ENCODE results near the gene UMODL1.
A peak's percentile ranks its signal among the peaks of the same experiment; 100 is the strongest.
"Not testable (repeated sequence)": the region's sequence is repeated elsewhere in the genome, so short reads cannot be mapped to it uniquely, and the experiment has no call there.

UMODL1 gene

DNA sequence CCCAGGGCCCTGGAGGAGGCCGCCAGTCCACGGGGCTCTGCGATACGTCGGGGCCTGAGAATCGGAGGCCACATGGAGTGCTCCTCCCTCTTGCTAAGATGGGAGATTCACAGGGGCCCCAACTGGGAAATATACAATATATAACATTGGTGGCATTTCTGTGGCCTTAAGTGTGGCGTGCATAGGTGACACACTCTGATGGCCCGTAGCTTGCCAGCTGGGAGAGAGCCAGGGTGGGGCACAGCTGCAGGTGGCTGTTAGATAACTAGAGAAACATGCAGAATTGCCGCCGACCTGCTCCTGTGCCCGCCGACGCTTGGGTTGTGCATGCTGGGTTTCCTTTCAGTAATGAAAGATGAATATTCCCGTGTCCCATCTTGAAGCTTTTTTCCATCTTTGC lies 30.1 kb downstream of the UMODL1 start:
- no peak for DNase-seq

DNA sequence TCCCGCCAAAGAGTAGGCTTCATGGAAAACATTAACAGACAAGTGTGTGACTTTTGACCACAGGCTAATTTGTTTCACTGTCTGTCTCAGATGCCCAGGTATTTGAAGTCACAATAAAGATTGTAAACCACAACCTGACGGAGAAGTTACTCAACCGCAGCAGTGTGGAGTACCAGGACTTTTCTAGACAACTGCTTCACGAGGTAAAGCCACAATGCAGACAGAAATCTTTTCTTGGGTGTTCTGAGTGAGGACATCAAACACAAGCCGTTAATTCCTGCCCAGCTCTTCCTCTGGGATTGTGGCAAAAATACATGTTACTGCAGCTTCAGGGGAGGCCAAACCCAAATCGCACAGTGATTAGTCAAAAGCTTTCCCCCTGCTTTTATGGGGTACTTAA lies 31.0 kb downstream of the UMODL1 start:
- no peak for DNase-seq

DNA sequence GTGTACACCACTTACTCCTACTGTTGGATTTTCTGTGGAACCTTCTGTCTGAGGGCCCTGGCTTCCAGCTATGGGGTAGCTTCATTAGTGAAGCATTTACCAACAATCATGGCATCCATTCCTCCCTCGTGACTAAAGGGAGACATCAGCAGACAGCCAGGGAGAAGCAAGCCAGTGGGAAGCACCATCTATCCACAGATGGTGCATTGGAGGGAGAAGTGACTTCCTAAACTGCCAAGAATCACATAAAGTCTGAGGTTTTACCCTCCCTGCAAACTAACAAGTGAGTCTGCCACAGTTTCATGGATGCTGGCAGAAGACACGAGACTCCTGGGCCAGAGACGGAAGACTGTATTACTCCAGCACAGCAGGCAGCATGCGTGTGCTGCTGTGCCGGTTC lies 31.4 kb downstream of the UMODL1 start:
- no peak for DNase-seq

DNA sequence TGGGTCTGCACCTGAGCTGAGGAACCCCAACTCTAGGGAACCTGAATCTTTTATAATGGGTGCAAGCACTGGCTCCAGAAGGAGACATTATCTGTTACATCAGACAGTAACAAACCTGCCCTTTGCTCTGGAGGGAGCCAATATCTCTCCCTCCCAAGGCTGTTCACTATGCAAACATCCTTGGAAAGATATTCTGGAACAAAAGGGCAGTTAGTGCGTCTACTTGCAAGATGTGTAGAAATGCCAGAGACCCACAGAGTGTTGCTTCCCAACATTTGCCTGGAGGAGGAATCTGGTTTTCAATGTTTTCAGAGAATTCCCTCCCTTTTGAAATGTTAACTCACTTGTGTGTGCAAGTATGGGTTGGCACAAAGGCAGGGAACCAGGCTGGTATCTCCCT lies 31.9 kb downstream of the UMODL1 start:
- no peak for DNase-seq

DNA sequence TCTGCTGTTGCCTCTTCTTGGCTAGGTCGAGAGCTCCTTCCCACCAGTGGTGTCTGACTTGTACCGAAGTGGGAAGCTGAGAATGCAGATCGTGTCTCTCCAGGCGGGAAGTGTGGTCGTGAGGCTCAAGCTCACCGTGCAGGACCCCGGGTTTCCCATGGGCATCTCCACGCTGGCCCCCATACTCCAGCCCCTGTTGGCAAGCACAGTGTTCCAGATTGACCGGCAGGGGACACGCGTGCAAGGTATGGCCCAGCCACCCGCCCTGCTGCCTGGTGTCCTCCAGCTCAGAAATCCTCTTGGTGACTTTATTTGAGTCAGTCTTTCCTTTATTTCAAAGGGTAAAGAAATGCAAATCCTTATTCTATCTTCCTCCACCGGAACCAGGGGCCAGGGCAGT lies 32.7 kb downstream of the UMODL1 start:
- no peak for DNase-seq

DNA sequence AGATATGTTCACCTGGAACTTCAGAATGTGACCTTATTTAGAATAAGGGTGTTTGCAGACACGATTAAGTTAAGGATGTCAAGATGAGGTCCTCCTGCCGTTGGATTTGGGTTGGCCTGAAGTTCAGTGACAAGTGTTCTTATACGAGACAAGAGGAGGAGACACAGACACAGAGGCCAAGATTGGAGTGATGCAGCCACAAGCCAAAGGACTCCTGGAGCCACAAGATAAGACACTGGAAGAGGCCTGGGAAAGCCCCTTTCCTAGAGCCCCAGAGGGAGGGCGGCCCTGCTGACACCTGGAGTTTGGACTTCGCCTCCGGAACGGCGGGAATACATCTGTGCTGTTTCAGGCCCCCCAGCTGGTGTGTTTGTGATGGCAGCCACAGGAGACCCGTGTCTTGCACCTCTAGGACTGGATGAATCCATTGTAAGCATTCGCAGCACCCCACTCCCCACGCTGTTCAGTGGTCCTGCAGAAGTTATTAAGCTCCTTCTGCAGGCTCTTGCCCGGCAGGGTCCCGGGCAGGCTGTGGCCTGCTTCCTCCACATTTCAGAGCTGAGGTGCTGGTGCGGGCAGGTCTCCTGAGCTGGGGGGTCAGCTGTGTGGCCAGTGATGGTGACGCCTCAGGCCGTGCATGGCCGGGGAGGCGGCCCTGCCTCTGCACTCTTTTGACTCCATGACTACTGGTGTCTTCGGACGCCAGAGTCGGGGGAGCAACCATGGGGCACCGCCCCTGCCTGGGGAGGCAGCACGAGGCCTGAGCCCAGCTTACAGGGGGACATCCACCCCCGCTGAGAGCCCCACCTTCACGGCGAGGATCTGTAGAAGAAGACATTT lies 34.6 kb downstream of the UMODL1 start:
- DNase-seq, result no peak

DNA sequence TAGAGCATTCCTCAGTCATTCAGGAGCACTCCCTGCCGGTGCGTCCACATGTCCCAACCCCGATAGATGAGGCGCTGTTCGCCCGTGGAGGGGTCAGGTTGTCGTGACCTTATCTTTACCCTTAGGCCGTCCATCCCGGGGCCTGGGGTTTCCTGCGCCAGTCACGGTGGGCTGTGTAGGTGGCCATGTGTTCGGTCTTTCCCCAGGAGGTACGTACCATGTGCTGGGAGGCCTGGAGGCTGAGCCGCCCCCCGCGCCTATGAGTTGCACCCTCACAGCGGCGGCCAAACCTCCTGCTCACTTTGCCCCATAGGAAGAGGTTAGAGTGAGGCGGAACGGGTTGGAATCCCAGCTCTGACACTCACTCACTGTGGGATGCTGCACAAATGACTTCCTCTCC lies 35.3 kb downstream of the UMODL1 start:
- DNase-seq, result no peak

DNA sequence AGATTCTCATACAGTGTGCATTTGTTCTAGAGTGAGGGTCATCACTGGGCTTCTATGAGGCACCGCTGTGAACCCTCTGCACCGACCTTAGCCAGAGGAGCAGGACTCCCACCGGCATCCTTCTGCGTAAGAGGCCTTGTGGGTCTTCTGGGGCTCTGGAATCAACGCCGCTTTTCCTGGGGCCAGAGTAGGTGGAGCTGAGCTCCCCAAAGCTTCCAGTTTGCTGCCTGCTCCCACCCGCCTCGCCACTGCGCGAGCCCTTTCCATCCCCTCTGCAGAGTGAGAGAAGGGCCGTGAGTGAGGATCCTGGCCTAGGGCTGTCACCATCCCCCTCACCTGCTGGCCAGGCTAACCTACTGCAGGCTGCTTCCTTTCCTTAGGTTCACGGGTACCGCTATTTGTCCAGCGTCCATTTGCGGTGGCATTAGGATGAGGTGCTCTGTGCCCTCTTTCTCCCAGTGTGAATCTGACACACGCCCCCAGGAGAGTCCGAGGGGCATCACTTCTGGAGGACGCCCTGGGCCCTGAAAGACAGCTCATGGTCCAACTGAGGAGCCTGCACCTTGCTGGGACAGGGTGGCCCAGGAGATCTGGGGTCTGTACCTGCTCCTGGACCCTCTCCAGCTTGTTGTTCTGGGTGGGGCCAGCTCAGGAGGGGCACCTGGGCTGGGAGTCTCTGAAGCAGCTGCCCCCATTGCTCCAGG lies 36.2 kb downstream of the UMODL1 start:
- no peak for DNase-seq

DNA sequence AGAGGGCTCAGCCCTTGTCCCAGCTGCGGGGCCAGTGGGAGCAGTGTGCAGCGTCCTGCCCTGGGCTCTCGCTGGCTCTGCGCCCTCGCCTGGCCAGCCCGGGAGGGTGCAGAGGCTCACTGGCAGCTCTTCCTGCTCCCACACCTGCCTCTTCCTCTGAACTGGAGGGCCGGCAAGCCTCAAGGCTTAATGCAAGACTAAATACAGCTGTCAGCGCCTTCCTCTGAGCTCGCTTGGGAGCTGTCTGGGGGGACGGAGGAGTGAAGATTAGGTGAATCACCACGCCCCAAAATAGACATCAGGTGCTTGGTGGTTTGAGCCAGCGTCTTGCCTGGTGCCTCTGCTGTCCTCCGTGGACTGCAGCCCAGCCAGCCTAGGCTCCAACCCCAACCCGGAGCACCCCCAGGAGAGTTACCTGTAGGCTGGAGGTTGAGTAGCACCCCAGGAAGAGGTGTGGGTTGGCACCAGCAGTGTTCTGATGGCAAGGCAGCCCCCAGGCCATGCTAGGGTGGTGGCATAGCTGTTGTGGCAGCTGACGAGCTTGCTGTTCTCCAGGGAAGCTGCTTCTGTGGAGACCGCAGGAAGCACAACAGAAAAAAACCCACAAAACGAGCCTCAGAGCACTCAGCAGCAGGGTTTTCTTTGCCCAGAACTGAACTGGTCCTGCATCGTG lies 36.9 kb downstream of the UMODL1 start:
- peak in 5 of 14 donors; percentile 3 to 63 (median 28) for DNase-seq

DNA sequence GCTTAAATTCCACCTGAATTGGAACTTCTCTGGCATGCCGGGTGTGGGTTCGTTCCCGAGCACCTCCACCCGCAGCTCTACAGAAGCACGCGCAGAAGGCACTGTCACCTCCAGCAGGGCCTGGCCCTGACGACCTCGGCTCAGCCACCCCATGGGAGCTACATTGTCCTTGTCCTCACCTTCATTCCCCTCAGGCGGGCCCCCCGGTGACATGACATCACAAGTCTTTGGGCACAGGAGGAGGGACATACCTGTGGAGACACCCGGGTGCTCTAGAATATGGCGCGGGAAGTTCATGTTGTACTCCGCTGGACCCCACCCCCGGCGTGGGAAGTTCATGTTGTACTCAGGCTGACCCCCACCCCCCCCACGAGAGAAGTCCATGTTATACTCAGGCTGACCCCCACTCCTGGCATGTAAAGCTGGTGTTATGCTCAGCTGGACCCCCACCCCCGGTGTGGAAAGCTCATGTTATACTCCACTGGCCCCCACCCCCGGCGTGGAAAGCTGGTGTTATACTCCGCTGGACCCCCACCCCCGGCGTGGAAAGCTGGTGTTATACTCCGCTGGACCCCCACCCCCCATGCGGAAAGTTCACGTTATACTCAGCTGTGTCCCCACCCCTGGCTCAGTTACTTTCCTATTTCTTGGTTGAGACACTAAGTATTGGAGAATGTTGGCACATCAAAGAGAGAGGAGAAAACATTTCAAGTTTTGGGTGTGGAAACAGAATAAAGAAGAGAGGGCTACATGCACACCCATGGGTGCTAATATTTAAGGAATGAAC lies 37.6 kb downstream of the UMODL1 start:
- no peak for DNase-seq

DNA sequence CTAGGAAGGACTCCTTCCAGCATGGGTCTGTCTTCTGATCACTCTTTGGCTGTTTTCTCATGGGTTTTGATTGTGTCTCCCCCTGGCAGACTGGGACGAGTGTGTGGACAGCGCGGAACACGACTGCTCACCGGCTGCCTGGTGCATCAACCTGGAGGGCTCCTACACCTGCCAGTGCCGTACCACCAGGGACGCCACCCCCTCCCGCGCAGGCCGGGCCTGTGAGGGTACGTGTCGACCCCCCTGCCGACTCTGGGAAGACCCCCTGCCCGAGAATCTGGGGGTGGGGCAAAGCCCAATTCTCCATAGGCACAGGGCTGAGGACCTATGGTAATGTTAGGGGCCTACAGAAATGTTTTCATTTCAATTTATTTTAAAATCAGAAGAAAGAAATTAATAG lies 38.4 kb downstream of the UMODL1 start:
- no peak for DNase-seq

DNA sequence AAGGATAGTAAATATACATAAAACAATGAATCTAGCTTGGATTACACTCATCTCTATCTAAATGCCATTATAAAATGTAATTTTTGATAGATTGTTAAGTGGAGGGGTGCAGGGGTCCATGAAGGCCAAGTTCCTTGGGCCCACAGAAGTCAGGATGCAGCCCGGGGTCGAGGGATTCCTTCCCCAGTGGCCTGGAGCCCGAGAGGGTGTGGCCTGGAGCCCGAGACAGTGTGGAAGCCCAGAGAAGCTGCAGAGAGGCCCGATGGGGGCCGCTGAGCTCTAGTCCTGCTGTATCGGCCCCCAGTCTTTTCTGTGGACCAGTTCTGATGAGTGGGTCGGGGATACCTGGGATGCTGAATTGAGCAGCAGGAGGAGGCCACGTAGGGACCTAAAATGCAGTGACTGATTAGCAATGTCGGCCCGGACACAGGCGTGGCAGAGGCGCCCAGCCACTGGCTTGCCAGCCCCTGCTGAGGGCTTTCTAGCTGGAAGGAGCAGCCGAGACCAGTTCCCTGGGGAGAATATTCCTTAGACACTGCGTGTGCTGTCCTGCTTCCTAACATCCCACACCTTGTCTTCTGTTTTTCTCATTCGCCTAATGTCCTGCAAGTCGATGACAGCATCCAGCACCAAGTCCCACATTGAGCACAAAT lies 38.9 kb downstream of the UMODL1 start:
- DNase-seq, result no peak

DNA sequence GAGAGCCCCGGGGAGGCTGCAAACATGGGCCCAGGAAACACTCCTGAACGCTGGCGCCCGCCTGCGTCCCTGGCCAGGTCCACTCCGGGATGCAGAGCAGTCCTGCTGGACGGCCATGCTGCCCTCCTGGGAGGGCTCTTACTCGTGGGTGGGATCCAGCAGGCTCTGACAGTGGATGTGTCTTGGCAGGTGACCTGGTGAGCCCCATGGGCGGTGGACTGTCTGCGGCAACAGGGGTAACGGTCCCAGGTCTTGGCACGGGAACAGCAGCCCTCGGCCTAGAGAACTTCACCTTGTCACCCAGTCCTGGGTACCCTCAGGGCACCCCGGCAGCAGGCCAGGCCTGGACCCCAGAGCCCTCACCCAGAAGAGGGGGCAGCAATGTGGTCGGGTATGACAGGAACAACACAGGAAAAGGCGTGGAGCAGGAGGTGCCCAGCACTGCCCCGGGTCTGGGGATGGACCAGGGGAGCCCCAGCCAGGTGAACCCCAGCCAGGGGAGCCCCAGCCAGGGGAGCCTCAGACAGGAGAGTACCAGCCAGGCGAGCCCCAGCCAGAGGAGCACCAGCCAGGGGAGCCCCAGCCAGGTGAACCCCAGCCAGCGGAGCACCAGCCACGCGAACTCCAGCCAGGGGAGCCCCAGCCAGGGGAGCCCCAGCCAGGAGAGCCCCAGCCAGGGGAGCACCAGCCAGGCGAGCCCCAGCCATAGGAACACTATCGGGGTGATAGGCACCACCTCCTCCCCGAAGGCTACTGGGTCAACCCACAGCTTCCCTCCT lies 39.8 kb downstream of the UMODL1 start:
- peak in 1 of 14 donors; percentile 20 for DNase-seq

DNA sequence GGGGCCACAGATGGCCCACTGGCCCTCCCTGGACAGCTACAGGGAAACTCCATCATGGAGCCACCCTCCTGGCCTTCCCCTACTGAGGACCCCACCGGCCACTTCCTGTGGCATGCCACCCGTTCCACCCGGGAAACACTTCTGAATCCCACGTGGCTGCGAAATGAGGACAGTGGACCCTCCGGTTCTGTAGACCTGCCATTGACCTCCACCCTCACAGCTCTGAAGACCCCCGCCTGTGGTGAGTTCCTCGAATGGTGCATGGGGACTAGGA lies 40.3 kb downstream of the UMODL1 start:
- no peak for DNase-seq

DNA sequence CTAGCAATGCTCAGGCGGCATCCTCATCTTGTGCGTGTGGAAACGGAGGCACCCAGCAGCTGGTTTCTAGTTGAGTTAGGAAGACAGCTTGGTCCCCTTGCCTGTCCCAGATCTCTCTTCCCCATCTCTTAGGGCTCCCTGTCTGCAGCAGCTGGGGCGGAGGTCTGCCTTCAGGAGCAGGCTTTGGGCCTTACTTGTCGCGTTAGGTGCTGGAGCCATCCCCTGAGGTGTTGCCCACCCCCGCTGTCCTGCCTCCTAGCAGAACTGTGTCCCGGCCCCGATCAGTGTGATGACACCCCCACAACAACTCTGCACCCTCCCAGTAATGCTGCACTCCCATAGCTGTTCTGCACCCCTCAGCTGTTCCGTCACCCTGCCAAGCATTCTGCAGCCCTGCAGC lies 40.7 kb downstream of the UMODL1 start:
- DNase-seq, result no peak

DNA sequence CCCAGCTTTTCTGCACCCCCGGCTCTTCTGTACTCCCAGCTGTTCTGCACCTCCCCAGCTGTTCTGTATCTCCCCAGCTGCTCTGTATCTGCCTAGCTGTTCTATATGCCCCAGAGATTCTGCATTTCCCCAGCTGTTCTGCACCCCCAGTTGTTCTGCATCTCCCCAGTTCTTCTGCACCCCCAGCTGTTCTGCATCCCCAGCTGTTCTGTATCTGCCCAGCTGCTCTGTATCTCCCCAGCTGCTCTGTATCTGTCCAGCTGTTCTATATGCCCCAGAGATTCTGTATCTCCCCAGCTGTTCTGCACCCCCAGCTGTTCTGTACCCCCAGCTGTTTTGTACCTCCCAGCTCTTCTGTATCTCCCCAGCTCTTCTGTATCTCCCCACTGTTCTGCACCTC lies 41.1 kb downstream of the UMODL1 start:
- DNase-seq, result no peak

DNA sequence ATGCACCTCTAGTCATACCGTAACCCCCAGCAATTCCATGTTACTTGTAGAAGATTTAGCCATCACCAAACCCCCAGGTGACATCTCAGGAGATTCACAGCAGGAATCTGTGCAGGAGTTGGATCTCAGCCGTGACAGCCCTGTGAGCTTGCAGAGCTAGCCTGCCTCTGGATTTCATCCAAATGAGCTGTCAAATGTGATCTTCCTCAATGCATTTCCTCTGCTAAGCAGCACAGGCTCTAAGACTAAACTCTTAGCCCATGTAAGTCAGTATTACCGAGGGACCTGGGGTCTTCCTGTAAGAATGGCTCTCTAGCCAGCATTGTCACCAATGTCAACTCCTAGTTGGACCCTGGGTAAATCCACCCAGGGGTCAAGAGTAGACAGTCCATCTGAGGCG lies 41.7 kb downstream of the UMODL1 start:
- DNase-seq, result peak in 1 of 14 donors; percentile 66

DNA sequence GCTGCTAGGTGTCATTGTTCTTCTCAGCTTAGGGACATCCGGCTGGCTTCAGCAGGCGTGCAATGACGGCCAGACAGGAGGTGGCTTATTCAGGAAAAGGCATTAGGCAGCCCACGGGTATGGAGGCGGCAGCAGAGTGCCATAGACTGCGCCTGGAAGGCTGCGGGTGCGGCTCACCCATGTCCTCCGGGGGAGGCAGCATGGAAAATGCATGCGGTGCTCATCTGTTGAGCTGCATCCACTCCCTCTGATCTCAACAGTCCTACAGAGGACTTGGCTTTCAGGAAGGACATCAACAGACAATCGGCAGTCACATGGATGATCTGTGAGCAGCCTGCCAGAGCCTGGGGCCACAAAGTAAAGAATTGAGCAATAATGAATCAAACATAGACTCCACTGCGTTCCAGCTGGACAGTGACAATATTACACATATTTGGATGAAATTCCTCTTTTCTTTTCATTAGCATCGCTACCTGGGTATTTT lies 42.9 kb downstream of the UMODL1 start:
- DNase-seq, result peak in 1 of 14 donors; percentile 24

DNA sequence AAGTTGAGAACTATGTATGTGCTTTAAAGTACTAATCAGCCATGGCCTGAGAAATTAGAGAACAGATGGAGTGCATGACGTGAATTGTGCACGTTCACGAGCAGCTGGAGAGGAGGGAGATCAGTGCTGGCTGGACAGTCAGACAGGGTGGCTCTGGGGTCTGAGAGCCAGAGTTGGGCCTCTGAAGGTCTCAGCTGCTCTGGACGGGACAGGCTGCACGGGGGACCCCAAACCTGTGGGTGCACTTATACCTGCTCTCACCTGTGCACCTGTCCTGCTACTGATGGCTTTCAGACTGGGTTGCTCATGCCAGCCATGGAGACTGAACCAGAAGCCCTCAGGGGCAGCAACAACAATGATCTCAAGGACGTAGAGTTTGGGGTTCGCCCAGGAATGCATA lies 43.5 kb downstream of the UMODL1 start:
- no peak for DNase-seq

DNA sequence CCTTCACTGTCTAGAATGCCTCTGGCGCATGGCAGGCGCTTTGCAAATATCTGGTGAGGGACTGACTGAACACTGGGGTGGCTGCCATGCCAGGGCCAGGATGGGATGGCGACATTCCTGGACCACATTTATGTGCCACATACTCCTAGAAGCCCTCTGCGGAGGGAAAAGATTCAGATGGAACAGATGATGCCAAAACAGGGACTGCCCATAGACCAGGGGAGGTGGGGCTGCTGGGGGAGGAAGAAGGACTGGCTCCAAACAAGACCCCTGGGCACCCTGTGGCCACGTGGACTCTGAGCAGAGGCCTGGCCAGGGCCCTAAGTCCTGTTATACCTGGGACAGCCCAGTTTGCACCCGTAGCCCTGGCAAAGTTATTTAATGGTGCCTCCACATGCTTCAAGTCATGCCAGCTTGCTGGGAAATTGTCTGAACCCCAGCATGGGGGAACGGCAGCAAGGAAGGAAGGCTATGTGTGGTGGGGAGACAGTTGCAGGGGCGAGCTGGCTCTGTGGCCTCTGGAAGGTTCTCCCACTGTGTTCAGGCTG lies 44.1 kb downstream of the UMODL1 start:
- DNase-seq, result no peak

DNA sequence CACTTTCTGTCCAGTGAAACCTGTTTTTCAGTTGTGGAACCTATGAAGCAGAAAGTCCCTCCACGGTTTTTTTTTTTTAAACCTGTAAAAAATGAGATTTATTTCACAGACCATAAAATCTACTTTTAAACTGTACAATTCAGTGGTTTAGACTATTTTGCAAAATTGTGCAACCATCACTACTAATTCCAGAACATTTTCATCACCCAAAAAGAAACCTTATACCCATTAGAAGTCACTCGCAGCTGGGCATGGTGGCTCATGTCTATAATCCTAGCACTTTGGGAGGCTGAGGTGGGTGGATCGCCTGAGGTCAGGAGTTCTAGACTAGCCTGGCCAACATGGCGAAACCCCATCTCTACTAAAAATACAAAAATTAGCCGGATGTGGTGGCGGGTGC lies 45.4 kb downstream of the UMODL1 start:
- not testable (repeated sequence) for DNase-seq
